NB4 (cell line): ENCODE data around the gene FCRL4.
"Not testable (repeated sequence)": the region's sequence is repeated elsewhere in the genome, so short reads cannot be mapped to it uniquely, and the experiment has no call there.

Experiments used
- DNase-seq: peaks from one replicate; pipeline ENCODE4 v3.0.0; 2010; ENCODE audit warnings: low read depth
- H3K4me3 ChIP-seq: one replicate; pipeline ENCODE4 v1.5.1; 2011; ENCODE audit warnings: mild to moderate bottlenecking, low read depth, low read length, moderate library complexity
- CTCF ChIP-seq: IDR thresholded peaks from one replicate; pipeline ENCODE4 v1.5.1; 2012; ENCODE audit warnings: low read depth, low read length
- MYC ChIP-seq: IDR thresholded peaks from 2 replicates; pipeline ENCODE4 v1.6.1; 2011; ENCODE audit warnings: low read depth, low read length
- POLR2A ChIP-seq: IDR thresholded peaks from 2 replicates; pipeline ENCODE4 v1.6.1; 2011; ENCODE audit warnings: mild to moderate bottlenecking; ENCODE audit not compliant: insufficient read length; ENCODE audit errors: extremely low read depth
- TF ChIP-seq, protein P1 (sequence below): IDR thresholded peaks from 2 replicates; pipeline ENCODE4 v1.6.1; 2011; ENCODE audit warnings: low read depth, low read length

Gene FCRL4

DNA sequence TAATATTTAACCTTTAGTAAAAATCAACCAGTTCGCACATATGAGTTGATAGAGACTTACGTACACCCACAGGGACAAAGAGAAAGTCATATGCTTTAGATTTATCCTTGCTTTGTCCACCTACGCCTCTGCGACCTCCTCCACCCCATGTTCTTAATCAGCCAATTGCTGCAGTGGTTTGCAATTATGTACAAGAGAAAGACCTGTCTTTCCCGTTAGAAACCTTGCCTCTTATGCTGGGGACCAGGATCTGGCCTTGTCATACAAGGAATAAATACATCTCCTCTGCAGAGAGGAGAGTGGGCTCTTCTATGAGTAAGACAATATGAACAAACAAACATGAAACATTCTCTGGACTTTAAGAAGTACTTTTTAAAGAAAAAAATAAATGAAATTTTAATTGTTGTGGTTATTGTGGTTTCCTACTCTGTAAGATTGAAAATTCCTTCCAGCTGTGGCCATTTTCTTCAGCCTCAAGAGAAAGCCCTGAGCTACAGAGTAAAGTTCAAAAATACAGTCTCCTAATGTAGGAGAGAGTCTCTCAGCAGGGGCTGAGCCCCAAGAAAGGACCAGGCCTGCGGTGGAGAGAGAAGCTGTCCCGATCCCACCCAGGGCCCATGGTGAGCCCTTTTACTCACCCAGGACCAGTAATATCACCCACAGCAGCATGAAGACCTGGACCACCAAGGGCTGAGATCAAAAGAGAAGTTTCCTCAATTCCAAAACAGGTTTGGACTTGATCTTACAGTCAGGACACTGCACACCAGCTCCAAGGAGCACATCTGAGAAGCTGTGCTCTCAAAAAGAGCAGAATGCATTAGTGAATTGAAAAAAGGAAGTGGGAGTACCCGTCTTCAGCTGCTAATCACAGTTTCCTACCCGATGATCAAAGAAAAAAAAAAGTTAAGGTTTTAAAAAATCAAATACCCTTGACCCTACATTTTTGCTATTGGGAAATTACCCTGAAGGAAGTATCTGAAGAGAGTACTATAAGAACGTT lies 45.9 kb downstream of the FCRL4 start, which contains the start of gene FCRL5:
Gene FCRL5, minus strand, starts transcription at position 822 of the 1,000 bp plus-strand sequence. Its CDS starts 153 bp downstream, at position 669.
- no peak within 1 kb of the TSS for H3K4me3 ChIP-seq
- DNase-seq, result no peak
- TF ChIP-seq, protein P1, sequence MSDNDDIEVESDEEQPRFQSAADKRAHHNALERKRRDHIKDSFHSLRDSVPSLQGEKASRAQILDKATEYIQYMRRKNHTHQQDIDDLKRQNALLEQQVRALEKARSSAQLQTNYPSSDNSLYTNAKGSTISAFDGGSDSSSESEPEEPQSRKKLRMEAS, result no peak
- TF ChIP-seq POLR2A (no peak), MYC (no peak), CTCF (no peak)

- DNase-seq, H3K4me3 ChIP-seq: not testable (repeated sequence)
Observed at GRCh38 chr1:157548081-157548480, 49.8 kb downstream of the FCRL4 start.

DNA sequence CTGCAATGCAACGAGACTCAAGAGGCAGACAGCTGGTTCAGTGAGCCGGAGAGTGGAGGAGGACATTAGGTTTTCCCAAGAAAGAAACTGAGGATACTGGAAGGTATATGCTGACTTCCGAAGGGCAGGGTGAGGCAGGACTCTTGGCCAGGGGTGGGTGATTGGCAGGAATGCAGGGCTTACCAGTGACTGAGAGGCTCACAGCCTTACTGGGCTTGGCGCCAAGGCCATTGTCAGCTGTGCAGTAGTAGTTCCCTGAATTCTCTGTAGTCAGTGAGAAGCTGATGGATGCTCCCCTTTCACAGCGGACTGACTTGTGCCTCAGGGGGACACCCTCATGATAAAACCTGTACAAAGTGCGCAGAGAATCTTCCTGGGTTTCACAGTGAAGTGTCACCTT lies 55.2 kb downstream of the FCRL4 start:
- TF ChIP-seq MYC (no peak), POLR2A (no peak), CTCF (no peak)
- TF ChIP-seq, protein P1, result no peak
- DNase-seq, result no peak
- no peak overlapping the region for H3K4me3 ChIP-seq

- H3K4me3 ChIP-seq, result no peak overlapping the region
- TF ChIP-seq, protein P1, result no peak
- DNase-seq, result no peak
Observed at GRCh38 chr1:157540852-157541251, 57.0 kb downstream of the FCRL4 start.

- DNase-seq, result no peak
- H3K4me3 ChIP-seq, result no peak overlapping the region
- TF ChIP-seq MYC, result no peak
Observed at GRCh38 chr1:157540160-157540748, 57.6 kb downstream of the FCRL4 start.

DNA sequence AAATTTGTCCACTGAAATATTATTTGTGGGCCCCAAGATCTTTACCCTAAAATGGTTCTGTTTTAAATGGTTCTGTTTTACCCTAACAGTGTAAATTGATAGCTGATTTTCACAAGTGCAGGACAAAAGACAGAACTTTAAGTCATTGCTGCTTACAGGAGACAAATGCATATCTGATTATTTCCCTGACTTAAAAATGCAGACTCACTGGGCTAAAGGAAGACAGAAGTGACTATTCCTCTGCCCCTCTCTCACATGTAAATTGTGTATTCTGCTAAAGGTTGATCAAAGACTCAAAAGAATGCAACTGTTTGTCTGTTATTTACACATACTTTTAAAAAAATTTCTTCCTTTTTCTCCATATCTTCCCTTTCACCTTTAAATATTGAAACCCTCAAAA lies 58.3 kb downstream of the FCRL4 start:
- DNase-seq, result no peak
- TF ChIP-seq, protein P1, result no peak
- no peak overlapping the region for H3K4me3 ChIP-seq

GRCh38 chr1:157532569-157532968 lies 65.3 kb downstream of the FCRL4 start:
- no peak for DNase-seq
- H3K4me3 ChIP-seq, result no peak overlapping the region
- TF ChIP-seq POLR2A, result no peak
- no peak for TF ChIP-seq CTCF
- TF ChIP-seq MYC, result no peak
- TF ChIP-seq, protein P1, result no peak
